ENCODE data around the gene SERPINI2.
A peak's percentile ranks its signal among the peaks of the same experiment; 100 is the strongest.

Gene SERPINI2

GRCh38 chr3:167473863-167474262 lies at the start of gene SERPINI2:
Gene SERPINI2 (minus strand): TSS chr3:167474042. CDS start chr3:167471834, 2,208 bp downstream.
- DNase-seq = no peak
- in situ Hi-C loops (cut with MboI; ENCODE audit: low pct_unique_long_range_greater_than_20kb, low sequenced_read_pairs) = no loop called here

- DNase-seq = no peak
- in situ Hi-C loops (cut with MboI; ENCODE audit: low pct_unique_long_range_greater_than_20kb, low sequenced_read_pairs) = no loop called here
Measured at GRCh38 chr3:167521006-167521355, 47.1 kb upstream of the SERPINI2 start.

- in situ Hi-C loops (cut with MboI; ENCODE audit: low pct_unique_long_range_greater_than_20kb, low sequenced_read_pairs) = no loop called here
- DNase-seq = no peak
Measured at GRCh38 chr3:167520266-167521005, 46.6 kb upstream of the SERPINI2 start.

- no peak for DNase-seq
- in situ Hi-C loops (cut with MboI; ENCODE audit: low pct_unique_long_range_greater_than_20kb, low sequenced_read_pairs) = no loop called here
Measured at GRCh38 chr3:167507954-167508353, 34.1 kb upstream of the SERPINI2 start.

GRCh38 chr3:167502401-167502800 lies 28.6 kb upstream of the SERPINI2 start:
- in situ Hi-C loops (cut with MboI; ENCODE audit: low pct_unique_long_range_greater_than_20kb, low sequenced_read_pairs) = no loop called here
- DNase-seq = no peak

GRCh38 chr3:167501941-167502340 lies 28.1 kb upstream of the SERPINI2 start:
- in situ Hi-C loops (cut with MboI; ENCODE audit: low pct_unique_long_range_greater_than_20kb, low sequenced_read_pairs) = no loop called here
- DNase-seq = no peak

- in situ Hi-C loops (cut with MboI; ENCODE audit: low pct_unique_long_range_greater_than_20kb, low sequenced_read_pairs) = no loop called here
Measured at GRCh38 chr3:167497903-167498302, 24.1 kb upstream of the SERPINI2 start.

GRCh38 chr3:167493244-167493643 lies 19.4 kb upstream of the SERPINI2 start:
- peak; percentile 4 for DNase-seq
- in situ Hi-C loops (cut with MboI; ENCODE audit: low pct_unique_long_range_greater_than_20kb, low sequenced_read_pairs) = no loop called here

More at GRCh38 chr3:167497903-167498302, 24.1 kb upstream of the SERPINI2 start:
- no peak for DNase-seq

- DNase-seq = no peak
- in situ Hi-C loops (cut with MboI; ENCODE audit: low pct_unique_long_range_greater_than_20kb, low sequenced_read_pairs) = no loop called here
Measured at GRCh38 chr3:167491621-167492020, 17.8 kb upstream of the SERPINI2 start.

GRCh38 chr3:167489571-167489970 lies 15.7 kb upstream of the SERPINI2 start:
- in situ Hi-C loops (cut with MboI; ENCODE audit: low pct_unique_long_range_greater_than_20kb, low sequenced_read_pairs) = no loop called here
- no peak for DNase-seq

- in situ Hi-C loops (cut with MboI; ENCODE audit: low pct_unique_long_range_greater_than_20kb, low sequenced_read_pairs) = no loop called here
Measured at GRCh38 chr3:167487556-167487955, 13.7 kb upstream of the SERPINI2 start.

GRCh38 chr3:167484551-167484950 lies 10.7 kb upstream of the SERPINI2 start:
- no peak for DNase-seq
- in situ Hi-C loops (cut with MboI; ENCODE audit: low pct_unique_long_range_greater_than_20kb, low sequenced_read_pairs) = no loop called here

More at GRCh38 chr3:167487556-167487955, 13.7 kb upstream of the SERPINI2 start:
- no peak for DNase-seq

- DNase-seq = no peak
- in situ Hi-C loops (cut with MboI; ENCODE audit: low pct_unique_long_range_greater_than_20kb, low sequenced_read_pairs) = no loop called here
Measured at GRCh38 chr3:167483708-167484475, 10.1 kb upstream of the SERPINI2 start.

- in situ Hi-C loops (cut with MboI; ENCODE audit: low pct_unique_long_range_greater_than_20kb, low sequenced_read_pairs) = no loop called here
- no peak for DNase-seq
Measured at GRCh38 chr3:167481164-167481563, 7.3 kb upstream of the SERPINI2 start.

GRCh38 chr3:167480748-167481147 lies 6.9 kb upstream of the SERPINI2 start:
- in situ Hi-C loops (cut with MboI; ENCODE audit: low pct_unique_long_range_greater_than_20kb, low sequenced_read_pairs) = no loop called here
- DNase-seq = no peak

- no peak for DNase-seq
- in situ Hi-C loops (cut with MboI; ENCODE audit: low pct_unique_long_range_greater_than_20kb, low sequenced_read_pairs) = no loop called here
Measured at GRCh38 chr3:167469381-167469780, 4.5 kb downstream of the SERPINI2 start.

- in situ Hi-C loops (cut with MboI; ENCODE audit: low pct_unique_long_range_greater_than_20kb, low sequenced_read_pairs) = no loop called here
- no peak for DNase-seq
Measured at GRCh38 chr3:167467848-167468611, 5.8 kb downstream of the SERPINI2 start.

GRCh38 chr3:167466966-167467365 lies 6.9 kb downstream of the SERPINI2 start:
- no peak for DNase-seq
- in situ Hi-C loops (cut with MboI; ENCODE audit: low pct_unique_long_range_greater_than_20kb, low sequenced_read_pairs) = no loop called here

GRCh38 chr3:167456157-167456799 lies 17.6 kb downstream of the SERPINI2 start:
- no peak for DNase-seq
- in situ Hi-C loops (cut with MboI; ENCODE audit: low pct_unique_long_range_greater_than_20kb, low sequenced_read_pairs) = no loop called here
